NT2/D1 (cell line): ENCODE measurements around the gene SMTN.

Experiments used
- DNase-seq: peaks from one replicate; pipeline ENCODE4 v3.0.0-alpha.2; 2011; ENCODE audit warnings: low read depth, low spot score
- H3K27me3 ChIP-seq: 2 replicates; pipeline ENCODE4 v1.6.0; 2011; ENCODE audit warnings: mild to moderate bottlenecking; ENCODE audit not compliant: insufficient read length, insufficient read depth
- H3K36me3 ChIP-seq: 2 replicates; pipeline ENCODE4 v1.6.1; 2011; ENCODE audit warnings: mild to moderate bottlenecking, low read length, mixed read lengths; ENCODE audit not compliant: insufficient read depth, insufficient read length
- H3K4me1 ChIP-seq: 2 replicates; pipeline ENCODE4 v1.5.1; 2011; ENCODE audit not compliant: insufficient read depth, insufficient read length
- H3K4me3 ChIP-seq: 2 replicates; pipeline ENCODE4 v1.5.1; 2011; ENCODE audit warnings: low read depth; ENCODE audit not compliant: insufficient read length
- H3K9ac ChIP-seq: 2 replicates; pipeline ENCODE4 v1.6.0; 2011; ENCODE audit warnings: low read depth; ENCODE audit not compliant: insufficient read length
- H3K9me3 ChIP-seq: 2 replicates; pipeline ENCODE4 v1.5.1; 2011; ENCODE audit warnings: mild to moderate bottlenecking, low read length; ENCODE audit not compliant: insufficient read depth
- SUZ12 ChIP-seq: IDR thresholded peaks from 2 replicates; pipeline ENCODE4 v1.6.1; 2011; ENCODE audit not compliant: insufficient read length, insufficient read depth; ENCODE audit errors: extremely low read depth
- YY1 ChIP-seq: IDR thresholded peaks from 2 replicates; pipeline ENCODE4 v1.6.1; 2011; ENCODE audit not compliant: insufficient read length, insufficient read depth
- ZNF274 ChIP-seq: IDR thresholded peaks from 2 replicates; pipeline ENCODE4 v1.6.1; 2011; ENCODE audit warnings: mild to moderate bottlenecking, low read depth, low read length

Gene SMTN

GRCh38 chr22:31080848-31081649 is at the start of gene SMTN:
Gene SMTN, plus strand, starts transcription at chr22:31081318. Its CDS starts 1,941 bp downstream, at chr22:31083259.
- H3K4me1 ChIP-seq = peaks cover 20% of the 10 kb centered on the region
- H3K4me3 ChIP-seq = peak within 1 kb of the TSS; percentile 70
- peak; percentile 78 for DNase-seq
- H3K36me3 ChIP-seq = peaks cover 21% of the 10 kb centered on the region
- H3K9me3 ChIP-seq = no peaks in the 10 kb centered on the region
- no peaks in the 10 kb centered on the region for H3K27me3 ChIP-seq
- H3K9ac ChIP-seq = peak within 1 kb of the TSS; percentile 88
- TF ChIP-seq YY1 (no peak), ZNF274 (no peak), SUZ12 (no peak)

DNA sequence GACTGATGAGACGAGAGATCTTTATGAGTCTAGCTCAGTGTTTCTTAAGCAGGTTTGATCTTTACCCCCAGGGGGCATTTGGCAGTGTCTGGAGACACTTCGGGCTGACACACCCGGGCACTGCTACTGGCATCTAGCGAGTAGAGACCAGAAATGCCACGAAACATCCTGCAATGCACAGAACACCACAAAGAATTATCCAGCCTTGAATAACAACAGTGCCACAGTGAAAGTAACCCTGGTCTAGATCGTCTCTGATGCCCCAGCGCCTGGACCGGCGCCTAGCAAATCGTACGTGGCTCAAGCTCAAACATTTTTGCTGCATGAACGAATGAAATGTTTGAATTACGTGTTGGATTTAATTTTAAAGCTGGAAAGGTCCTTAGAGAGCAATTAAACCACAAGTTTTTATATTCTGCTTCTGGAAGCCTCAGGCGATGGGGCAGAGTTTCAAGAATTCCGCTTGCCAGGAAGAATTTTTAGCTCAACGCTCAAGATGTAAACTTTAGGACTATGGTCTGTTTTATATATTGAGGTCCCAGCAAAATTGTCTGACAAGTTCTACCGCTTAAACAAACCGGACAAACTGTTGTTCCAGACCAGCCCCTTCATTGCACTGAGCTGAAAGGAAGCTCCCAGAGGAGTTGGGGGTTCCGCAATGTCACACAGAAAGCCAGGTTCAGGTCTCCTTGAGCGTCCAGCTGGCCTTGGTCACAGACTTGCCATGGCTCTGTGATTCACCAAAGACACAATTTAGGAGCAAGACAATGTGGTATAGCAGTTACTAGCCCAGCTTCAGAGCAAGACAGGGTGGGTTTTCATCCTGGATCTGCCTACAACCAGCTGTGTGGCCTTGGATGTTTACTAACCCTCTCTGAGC is 44.2 kb upstream of the SMTN start:
- Histone ChIP-seq H3K36me3 (no peaks in the 10 kb centered on the region), H3K4me3 (no peak overlapping the region), H3K4me1 (no peaks in the 10 kb centered on the region), H3K9me3 (no peaks in the 10 kb centered on the region), H3K27me3 (no peaks in the 10 kb centered on the region), H3K9ac (no peak overlapping the region)
- TF ChIP-seq YY1 = no peak
- TF ChIP-seq SUZ12 = no peak
- no peak for TF ChIP-seq ZNF274
- DNase-seq = no peak

DNA sequence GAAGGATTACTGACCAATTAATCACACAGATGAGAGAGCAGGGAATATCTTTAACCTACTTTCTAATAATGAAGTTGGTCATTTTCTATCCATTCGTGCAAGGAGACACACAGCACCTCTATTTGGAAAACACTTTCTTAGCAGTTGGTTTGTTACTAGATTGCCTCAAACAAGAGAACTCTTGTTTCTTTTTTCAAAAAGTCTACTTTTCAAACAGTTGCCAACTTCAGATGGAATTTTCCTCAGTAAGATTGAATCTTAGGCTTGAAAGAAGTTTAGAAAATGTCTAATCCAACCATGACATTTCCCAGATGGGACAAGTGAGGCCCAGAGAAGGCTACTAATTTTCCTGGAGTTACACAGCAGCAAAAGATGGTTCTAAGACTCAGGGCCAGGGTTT is 42.4 kb upstream of the SMTN start:
- TF ChIP-seq SUZ12 (no peak), YY1 (no peak), ZNF274 (no peak)
- Histone ChIP-seq H3K4me3 (no peak overlapping the region), H3K9ac (no peak overlapping the region), H3K27me3 (no peaks in the 10 kb centered on the region), H3K9me3 (no peaks in the 10 kb centered on the region), H3K36me3 (no peaks in the 10 kb centered on the region), H3K4me1 (no peaks in the 10 kb centered on the region)
- DNase-seq = no peak

DNA sequence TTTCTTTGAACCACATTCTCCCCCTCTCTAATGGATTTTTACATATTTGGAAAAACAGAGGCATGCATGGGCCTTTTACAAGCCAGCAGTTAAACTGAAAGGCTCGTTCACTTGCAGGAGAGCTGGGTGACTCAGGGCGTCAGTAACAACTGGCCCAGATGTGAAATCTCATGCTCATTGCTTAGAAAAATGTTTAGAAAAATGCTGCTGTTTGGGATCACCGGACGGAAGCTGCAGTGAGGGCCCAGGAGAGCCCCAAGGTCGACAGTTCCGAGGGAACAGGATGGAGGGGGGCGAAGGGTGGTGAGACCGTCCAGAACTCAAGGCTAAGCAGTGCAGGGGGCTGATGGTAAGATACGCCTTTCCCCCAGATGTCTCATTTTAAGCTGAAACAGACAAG is 41.7 kb upstream of the SMTN start:
- H3K27me3 ChIP-seq = no peaks in the 10 kb centered on the region
- no peak overlapping the region for H3K4me3 ChIP-seq
- no peak overlapping the region for H3K9ac ChIP-seq
- H3K9me3 ChIP-seq = no peaks in the 10 kb centered on the region
- no peaks in the 10 kb centered on the region for H3K4me1 ChIP-seq
- H3K36me3 ChIP-seq = no peaks in the 10 kb centered on the region
- no peak for DNase-seq
- TF ChIP-seq SUZ12 (no peak), ZNF274 (no peak), YY1 (no peak)

DNA sequence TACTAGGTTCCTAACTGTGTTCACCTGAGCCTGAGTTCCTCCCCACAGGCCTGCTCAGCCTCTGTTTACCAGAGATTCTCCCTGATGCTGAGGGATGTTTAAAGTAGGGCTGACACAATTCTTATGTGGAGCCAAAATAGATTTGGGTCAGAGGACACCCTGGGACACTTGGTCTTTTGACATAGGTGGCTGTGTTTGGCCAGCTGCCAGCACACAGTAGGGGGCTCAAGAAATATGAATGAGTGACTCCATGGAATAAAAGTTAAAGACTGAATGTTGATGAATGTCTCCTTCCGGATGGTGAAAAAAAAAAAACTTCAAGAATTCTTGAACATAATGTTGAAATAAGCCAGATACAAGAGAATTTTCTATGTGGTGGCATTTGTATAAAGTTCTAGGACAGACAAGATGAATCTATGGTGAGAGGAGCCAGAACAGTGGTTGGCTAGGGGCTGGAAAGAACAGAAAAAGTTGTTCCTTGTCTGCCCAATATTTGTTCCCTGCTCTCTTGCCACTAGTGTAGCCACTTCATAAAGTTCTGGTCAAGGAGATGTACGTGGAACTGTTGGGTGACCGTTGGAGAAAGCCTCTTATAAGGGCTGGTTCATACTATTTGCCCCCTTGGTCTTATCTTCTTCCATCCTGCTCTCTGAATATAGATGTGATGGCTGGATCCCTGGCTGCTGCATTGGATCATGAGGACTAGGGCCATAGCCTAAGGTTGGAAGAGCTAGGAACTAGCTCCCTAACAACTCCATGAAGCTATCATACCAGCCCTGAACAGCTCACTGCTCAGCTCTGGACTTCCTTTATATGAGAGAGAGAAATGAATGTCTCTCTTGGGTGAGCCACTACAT is 40.3 kb upstream of the SMTN start:
- Histone ChIP-seq H3K9ac (no peak overlapping the region), H3K9me3 (no peaks in the 10 kb centered on the region), H3K27me3 (no peaks in the 10 kb centered on the region), H3K4me1 (no peaks in the 10 kb centered on the region), H3K36me3 (no peaks in the 10 kb centered on the region), H3K4me3 (no peak overlapping the region)
- DNase-seq = no peak
- no peak for TF ChIP-seq ZNF274
- no peak for TF ChIP-seq SUZ12
- TF ChIP-seq YY1 = no peak

DNA sequence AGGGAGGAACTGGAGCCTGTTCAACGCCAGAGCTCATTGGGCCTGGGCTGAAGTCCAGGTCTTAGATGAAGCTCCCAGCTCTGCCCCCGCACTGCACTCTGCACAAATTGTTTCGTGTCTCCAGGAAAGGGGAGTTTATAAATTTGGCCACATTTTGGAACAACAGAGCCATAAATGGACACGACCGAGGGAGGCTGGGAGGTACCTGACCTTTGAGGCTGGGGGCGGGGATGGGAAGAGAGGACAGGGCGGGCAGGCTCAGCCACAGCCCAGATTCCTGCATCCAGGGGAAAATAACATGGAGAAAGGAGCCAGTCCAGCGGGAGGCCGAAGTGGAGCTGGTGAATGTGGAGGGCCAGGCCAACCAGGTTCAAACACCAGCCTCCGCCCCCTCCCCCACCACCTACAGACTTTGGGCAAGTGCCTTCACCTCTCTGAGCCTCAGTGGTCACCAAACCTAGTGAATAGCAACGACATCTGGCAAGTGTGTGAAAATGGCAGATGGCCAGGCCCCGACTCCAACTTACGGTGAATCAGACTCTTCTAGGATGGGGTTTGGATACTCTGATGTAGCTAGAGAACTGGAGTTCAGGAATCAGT is 36.8 kb upstream of the SMTN start:
- DNase-seq = no peak
- Histone ChIP-seq H3K9me3 (peaks cover 9% of the 10 kb centered on the region; the same call in 1 of the 2 replicates), H3K27me3 (no peaks in the 10 kb centered on the region), H3K36me3 (no peaks in the 10 kb centered on the region), H3K4me1 (no peaks in the 10 kb centered on the region), H3K9ac (no peak overlapping the region), H3K4me3 (no peak overlapping the region)
- no peak for TF ChIP-seq SUZ12
- no peak for TF ChIP-seq YY1
- TF ChIP-seq ZNF274 = no peak
